ENCODE results near the gene ERBB4. TPM values are rescaled to one million over a fixed set of nuclear protein-coding genes. Genes with fewer than 3 reads are reported as not detected.
A peak's percentile ranks its signal among the peaks of the same experiment; 100 is the strongest.

Gene ERBB4
- total RNA-seq, 1 donor from 2014 or later: 1.2 TPM

DNA sequence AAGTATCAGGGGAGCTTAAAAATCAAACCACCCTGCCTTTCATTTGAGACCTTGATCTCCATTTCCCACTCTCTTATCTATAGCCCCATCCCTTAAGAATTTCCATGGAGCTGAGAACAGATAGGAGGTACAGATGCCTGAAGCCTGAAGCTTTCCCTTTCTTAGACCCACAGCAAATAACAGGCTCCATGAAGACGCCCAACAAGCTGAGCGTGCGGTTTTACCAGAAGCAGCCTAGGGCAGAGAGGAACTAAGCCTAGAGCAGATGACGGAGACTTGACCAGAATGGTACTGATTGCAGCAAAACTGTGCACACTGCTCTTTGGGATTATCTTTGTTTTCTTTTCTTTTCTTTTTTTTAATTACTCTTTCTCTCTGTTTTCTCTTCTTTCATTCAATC lies 1.7 kb upstream of the ERBB4 start:
- peaks cover 8% of the 10 kb centered on the region for H3K27me3 Mint-ChIP-seq (ENCODE audit: low read depth, unreplicated experiment)
- no peak for TF ChIP-seq EZH2 (IDR thresholded peaks at IDR 0.05; ENCODE audit: insufficient read depth, low read length)
- TF ChIP-seq, protein P1, sequence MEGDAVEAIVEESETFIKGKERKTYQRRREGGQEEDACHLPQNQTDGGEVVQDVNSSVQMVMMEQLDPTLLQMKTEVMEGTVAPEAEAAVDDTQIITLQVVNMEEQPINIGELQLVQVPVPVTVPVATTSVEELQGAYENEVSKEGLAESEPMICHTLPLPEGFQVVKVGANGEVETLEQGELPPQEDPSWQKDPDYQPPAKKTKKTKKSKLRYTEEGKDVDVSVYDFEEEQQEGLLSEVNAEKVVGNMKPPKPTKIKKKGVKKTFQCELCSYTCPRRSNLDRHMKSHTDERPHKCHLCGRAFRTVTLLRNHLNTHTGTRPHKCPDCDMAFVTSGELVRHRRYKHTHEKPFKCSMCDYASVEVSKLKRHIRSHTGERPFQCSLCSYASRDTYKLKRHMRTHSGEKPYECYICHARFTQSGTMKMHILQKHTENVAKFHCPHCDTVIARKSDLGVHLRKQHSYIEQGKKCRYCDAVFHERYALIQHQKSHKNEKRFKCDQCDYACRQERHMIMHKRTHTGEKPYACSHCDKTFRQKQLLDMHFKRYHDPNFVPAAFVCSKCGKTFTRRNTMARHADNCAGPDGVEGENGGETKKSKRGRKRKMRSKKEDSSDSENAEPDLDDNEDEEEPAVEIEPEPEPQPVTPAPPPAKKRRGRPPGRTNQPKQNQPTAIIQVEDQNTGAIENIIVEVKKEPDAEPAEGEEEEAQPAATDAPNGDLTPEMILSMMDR (IDR thresholded peaks at IDR 0.05; ENCODE audit: insufficient read depth, low read depth, low read length): no peak
- no peak overlapping the region for H3K27ac ChIP-seq (ENCODE audit: low read depth, low read length)

DNA sequence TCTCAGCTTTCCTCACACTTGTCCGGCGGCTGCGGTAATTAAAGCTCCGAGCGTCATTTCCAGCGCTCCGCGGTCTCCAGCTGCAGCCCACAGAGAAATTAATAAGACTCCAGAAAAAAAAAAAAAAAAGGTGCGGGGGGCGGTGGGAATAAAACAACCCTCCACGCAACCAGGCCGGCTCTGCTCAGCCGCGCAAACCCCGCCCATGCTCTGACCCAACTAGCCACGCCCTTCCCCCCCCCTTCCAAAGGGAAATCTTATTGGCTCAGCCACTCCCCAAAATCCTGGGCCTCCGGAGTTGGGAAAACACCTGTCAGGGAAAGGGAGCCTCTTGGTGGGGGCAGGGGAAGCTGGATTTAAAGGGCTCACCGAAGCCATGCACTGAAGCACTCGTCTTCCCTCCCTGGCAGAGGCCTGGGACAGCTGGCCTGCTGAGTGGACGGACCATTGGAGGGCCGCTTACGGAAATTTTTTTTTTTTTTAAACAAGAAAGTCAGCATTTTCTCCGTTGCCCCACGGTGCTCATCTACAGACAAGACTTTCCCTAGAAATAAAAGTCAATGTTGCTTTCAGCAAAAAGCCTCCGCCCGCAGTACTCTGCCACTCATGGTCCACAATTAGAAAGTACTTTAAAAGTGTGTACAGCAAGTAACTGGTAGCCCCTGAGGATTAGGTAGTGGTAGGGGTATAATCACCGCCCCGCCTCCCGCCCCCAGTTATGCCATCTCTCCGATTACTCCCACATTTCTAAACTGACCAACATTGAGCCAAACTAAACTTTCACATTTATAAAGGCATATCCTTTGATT lies 674 bp upstream of the ERBB4 start:
- FAIRE-seq (no peak), DNase-seq (ENCODE audit: low read depth) (no peak)
- no peaks in the 10 kb centered on the region for H3K36me3 Mint-ChIP-seq (ENCODE audit: low read depth, unreplicated experiment)
- Histone ChIP-seq H3K4me3 (ENCODE audit: insufficient read depth, low read depth, low read length) (peak overlapping the region; percentile 74), H3K79me2 (ENCODE audit: insufficient read depth, low read length) (no peaks in the 10 kb centered on the region), H2AFZ (ENCODE audit: low read depth, low read length) (peak overlapping the region; percentile 79), H3K9me3 (ENCODE audit: insufficient read depth, low read depth, low read length) (no peaks in the 10 kb centered on the region), H3K4me1 (ENCODE audit: insufficient read depth, low read length) (peaks cover 13% of the 10 kb centered on the region), H4K20me1 (ENCODE audit: insufficient read depth, low read length) (no peaks in the 10 kb centered on the region), H3K4me2 (ENCODE audit: low read length) (peak overlapping the region; percentile 91), H3K9ac (ENCODE audit: low read length) (peak overlapping the region; percentile 36), H3K36me3 (ENCODE audit: insufficient read depth, low read length) (no peaks in the 10 kb centered on the region), H3K27me3 (ENCODE audit: insufficient read depth, low read length) (peaks cover 24% of the 10 kb centered on the region), H3K27ac (ENCODE audit: low read depth, low read length) (no peak overlapping the region)
- peaks cover 2% of the 10 kb centered on the region for H3K4me1 Mint-ChIP-seq (ENCODE audit: low read depth, unreplicated experiment)
- H3K27ac Mint-ChIP-seq (ENCODE audit: unreplicated experiment): no peak overlapping the region
- H3K4me3 Mint-ChIP-seq (ENCODE audit: unreplicated experiment): peak overlapping the region; percentile 90
- H3K27me3 Mint-ChIP-seq (ENCODE audit: low read depth, unreplicated experiment): peaks cover 8% of the 10 kb centered on the region
- H3K9me3 Mint-ChIP-seq (ENCODE audit: unreplicated experiment): no peaks in the 10 kb centered on the region
- TF ChIP-seq EZH2 (IDR thresholded peaks at IDR 0.05; ENCODE audit: insufficient read depth, low read length): no peak
- TF ChIP-seq, protein P1 (IDR thresholded peaks at IDR 0.05; ENCODE audit: insufficient read depth, low read depth, low read length): no peak

More for the DNA sequence above, 1.7 kb upstream of the ERBB4 start:
- Mint-ChIP-seq H3K9me3 (ENCODE audit: unreplicated experiment) (no peaks in the 10 kb centered on the region), H3K4me3 (ENCODE audit: unreplicated experiment) (no peak overlapping the region), H3K27ac (ENCODE audit: unreplicated experiment) (no peak overlapping the region), H3K4me1 (ENCODE audit: low read depth, unreplicated experiment) (peaks cover 2% of the 10 kb centered on the region), H3K36me3 (ENCODE audit: low read depth, unreplicated experiment) (no peaks in the 10 kb centered on the region)
- peaks cover 13% of the 10 kb centered on the region for H3K4me1 ChIP-seq (ENCODE audit: insufficient read depth, low read length)
- H3K27me3 ChIP-seq (ENCODE audit: insufficient read depth, low read length): peaks cover 24% of the 10 kb centered on the region
- H3K79me2 ChIP-seq (ENCODE audit: insufficient read depth, low read length): no peaks in the 10 kb centered on the region
- no peak overlapping the region for H2AFZ ChIP-seq (ENCODE audit: low read depth, low read length)
- no peak overlapping the region for H3K4me2 ChIP-seq (ENCODE audit: low read length)
- H3K4me3 ChIP-seq (ENCODE audit: insufficient read depth, low read depth, low read length): no peak overlapping the region
- H3K9me3 ChIP-seq (ENCODE audit: insufficient read depth, low read depth, low read length): no peaks in the 10 kb centered on the region
- H4K20me1 ChIP-seq (ENCODE audit: insufficient read depth, low read length): no peaks in the 10 kb centered on the region
- DNase-seq (ENCODE audit: low read depth) (no peak), FAIRE-seq (no peak)
- H3K9ac ChIP-seq (ENCODE audit: low read length): no peak overlapping the region
- no peaks in the 10 kb centered on the region for H3K36me3 ChIP-seq (ENCODE audit: insufficient read depth, low read length)

Data from astrocyte (in vitro differentiated cells and primary cell).